ENCODE data around the gene PLXDC2. TPM values are rescaled to one million over a fixed set of nuclear protein-coding genes. Genes with fewer than 3 reads are reported as not detected.

PLXDC2 gene
- total RNA-seq, 1 donor, result 3.2 TPM

DNA sequence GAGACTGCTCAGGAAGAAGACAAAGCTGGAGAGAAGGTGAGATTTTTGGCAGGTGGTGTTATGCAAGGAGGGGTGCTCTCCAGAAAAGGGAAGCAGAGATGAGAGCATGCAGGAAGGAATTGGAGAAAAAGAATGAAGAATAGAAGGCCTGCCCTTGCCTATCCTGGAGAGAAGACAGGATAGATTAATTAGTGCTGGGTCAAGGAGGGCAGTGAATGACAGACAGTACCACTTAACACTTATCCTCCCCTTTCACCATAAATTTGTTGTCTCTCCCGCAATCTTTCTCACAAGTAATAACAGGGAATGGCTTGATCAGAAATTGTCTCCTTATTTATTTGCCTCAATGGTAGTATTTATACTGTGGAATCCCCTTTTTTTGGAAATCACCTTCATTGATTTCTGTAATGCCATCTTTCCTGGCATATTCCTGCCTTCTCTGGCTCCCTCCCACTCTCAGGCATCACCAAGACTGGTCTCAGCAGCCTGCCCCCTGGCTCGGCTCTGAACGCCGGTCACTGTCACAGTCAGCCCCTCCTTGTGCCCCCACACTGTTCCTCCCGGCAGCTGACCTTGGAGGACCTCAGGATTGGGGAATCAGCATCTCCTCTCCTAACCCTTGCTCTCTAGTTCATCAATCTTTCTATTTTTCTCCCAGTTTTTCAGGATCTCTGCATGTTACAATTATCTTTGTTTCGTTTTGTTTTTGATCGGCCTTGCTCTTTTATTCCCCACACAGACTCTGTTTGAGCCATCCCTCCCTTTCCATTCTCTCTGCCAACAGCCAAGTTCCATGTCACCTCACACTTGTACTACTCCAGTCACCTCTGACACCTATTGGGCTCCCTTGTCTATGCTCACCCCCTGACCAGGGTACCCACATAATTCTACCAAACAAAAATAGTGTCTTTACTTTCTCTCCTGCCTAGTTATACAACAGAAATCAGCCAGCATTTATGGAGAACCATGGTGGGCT is 294.2 kb downstream of the PLXDC2 start:
- TF ChIP-seq, protein P1, sequence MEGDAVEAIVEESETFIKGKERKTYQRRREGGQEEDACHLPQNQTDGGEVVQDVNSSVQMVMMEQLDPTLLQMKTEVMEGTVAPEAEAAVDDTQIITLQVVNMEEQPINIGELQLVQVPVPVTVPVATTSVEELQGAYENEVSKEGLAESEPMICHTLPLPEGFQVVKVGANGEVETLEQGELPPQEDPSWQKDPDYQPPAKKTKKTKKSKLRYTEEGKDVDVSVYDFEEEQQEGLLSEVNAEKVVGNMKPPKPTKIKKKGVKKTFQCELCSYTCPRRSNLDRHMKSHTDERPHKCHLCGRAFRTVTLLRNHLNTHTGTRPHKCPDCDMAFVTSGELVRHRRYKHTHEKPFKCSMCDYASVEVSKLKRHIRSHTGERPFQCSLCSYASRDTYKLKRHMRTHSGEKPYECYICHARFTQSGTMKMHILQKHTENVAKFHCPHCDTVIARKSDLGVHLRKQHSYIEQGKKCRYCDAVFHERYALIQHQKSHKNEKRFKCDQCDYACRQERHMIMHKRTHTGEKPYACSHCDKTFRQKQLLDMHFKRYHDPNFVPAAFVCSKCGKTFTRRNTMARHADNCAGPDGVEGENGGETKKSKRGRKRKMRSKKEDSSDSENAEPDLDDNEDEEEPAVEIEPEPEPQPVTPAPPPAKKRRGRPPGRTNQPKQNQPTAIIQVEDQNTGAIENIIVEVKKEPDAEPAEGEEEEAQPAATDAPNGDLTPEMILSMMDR (IDR thresholded peaks at IDR 0.05; ENCODE audit: insufficient read depth, low read length), result no peak
- H3K4me3 ChIP-seq (ENCODE audit: low read depth, low read length), result no peak overlapping the region
- no peak for DNase-seq (ENCODE audit: low read depth)

GRCh38 chr10:20114179-20114578 is 297.9 kb downstream of the PLXDC2 start:
- DNase-seq (ENCODE audit: low read depth), result no peak
- no peak overlapping the region for H3K4me3 ChIP-seq (ENCODE audit: low read depth, low read length)
- TF ChIP-seq, protein P1 (IDR thresholded peaks at IDR 0.05; ENCODE audit: insufficient read depth, low read length), result no peak

GRCh38 chr10:20115894-20116293 is 299.7 kb downstream of the PLXDC2 start:
- H3K4me3 ChIP-seq (ENCODE audit: low read depth, low read length), result no peak overlapping the region
- no peak for DNase-seq (ENCODE audit: low read depth)
- TF ChIP-seq, protein P1 (IDR thresholded peaks at IDR 0.05; ENCODE audit: insufficient read depth, low read length), result no peak

DNA sequence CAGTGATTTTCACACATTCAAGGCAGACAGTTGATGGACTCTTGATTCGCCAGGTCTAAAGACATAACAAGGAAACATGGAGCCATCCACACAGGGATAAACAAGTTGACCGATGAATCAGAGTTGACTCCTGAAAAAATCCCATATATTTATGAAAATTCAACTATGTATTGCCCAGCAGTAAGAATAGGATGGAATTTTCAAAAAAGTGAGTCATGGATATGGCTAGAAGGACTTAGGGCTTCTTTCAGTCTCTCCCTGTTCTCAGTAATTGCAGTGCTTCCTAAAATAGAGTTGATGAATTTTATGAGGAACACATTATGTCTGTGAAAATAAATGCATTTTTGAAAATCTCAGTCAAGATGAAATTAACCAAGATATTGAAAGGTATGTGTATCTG is 301.2 kb downstream of the PLXDC2 start:
- TF ChIP-seq, protein P1 (IDR thresholded peaks at IDR 0.05; ENCODE audit: insufficient read depth, low read length), result no peak
- DNase-seq (ENCODE audit: low read depth), result no peak
- H3K4me3 ChIP-seq (ENCODE audit: low read depth, low read length), result no peak overlapping the region

DNA sequence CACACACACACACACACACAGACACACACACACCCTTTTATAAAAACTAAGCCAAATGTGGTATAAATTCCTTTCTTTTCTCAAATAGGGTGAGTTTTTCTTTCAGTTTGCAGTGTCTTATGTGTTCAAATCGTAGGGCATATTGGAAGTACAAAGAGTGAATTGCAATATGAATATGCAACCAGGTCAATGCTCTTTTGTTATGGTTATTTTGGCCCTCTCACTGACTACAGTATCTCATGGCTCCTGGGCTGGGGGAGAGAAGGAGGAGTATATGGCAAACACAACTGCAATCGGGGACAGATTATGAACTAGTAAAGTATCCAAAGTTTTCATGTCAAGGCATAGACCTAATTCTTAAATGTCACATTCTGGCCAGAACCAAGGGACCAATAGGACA is 301.9 kb downstream of the PLXDC2 start:
- DNase-seq (ENCODE audit: low read depth), result no peak
- TF ChIP-seq, protein P1 (IDR thresholded peaks at IDR 0.05; ENCODE audit: insufficient read depth, low read length), result no peak
- H3K4me3 ChIP-seq (ENCODE audit: low read depth, low read length), result no peak overlapping the region

DNA sequence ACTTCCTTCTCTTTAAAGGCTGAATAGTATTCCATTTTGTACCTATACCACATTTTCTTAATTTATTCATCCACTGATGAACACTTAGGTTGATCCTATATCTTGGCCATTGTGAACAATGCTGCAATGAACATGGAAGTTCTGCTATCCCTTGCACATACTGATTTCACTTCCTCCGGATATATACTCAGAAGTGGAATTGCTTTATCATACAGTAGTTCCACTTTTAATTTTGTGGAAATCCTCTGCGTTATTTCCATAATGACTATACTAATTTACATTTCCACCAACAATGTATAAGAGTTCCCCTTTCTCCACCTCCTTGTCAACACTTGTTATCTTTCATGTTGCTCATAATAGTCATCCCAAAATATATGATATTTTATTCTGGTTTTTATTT is 312.6 kb downstream of the PLXDC2 start:
- no peak overlapping the region for H3K4me3 ChIP-seq (ENCODE audit: low read depth, low read length)
- DNase-seq (ENCODE audit: low read depth), result no peak
- TF ChIP-seq, protein P1 (IDR thresholded peaks at IDR 0.05; ENCODE audit: insufficient read depth, low read length), result no peak

Data from fibroblast of the aortic adventitia (primary cell).